Kidney (tissue), 14 donors: ENCODE results near the gene AK1. TPM values are rescaled to one million over a fixed set of nuclear protein-coding genes. Genes with fewer than 3 reads are reported as not detected.
"Not testable (repeated sequence)": the region's sequence is repeated elsewhere in the genome, so short reads cannot be mapped to it uniquely, and the experiment has no call there.

Source experiments
- DNase-seq, 5 donors: peaks; one replicate each; pipeline ENCODE4 v3.0.0-alpha.2; 2013 to 2020
- FAIRE-seq: peaks from 2 replicates; lab custom pipeline; 2012; peaks lifted over from hg19 to GRCh38; lab: Jason Lieb, UNC
- H3K27ac ChIP-seq, 2 donors: one replicate each; pipeline ENCODE4 v1.7.0; 2013; ENCODE audit warnings: low read depth in 2 of 2, low read length in 2 of 2, inconsistent platforms in 1 of 2
- H3K27me3 ChIP-seq: one replicate; pipeline ENCODE4 v1.7.1; 2013; ENCODE audit warnings: low read length, inconsistent platforms; ENCODE audit not compliant: control insufficient read depth, insufficient read depth
- H3K36me3 ChIP-seq, 3 donors: one replicate each; pipeline versions ENCODE4 v1.7.0 to v1.7.1; 2013; ENCODE audit warnings: low read length in 3 of 3, control low read depth in 1 of 3, inconsistent platforms in 1 of 3; ENCODE audit not compliant: insufficient read depth in 3 of 3, control insufficient read depth in 2 of 3
- H3K4me1 ChIP-seq, 3 donors: one replicate each; pipeline versions ENCODE4 v1.7.0 to v1.7.1; 2013; ENCODE audit warnings: low read length in 3 of 3, inconsistent platforms in 1 of 3, low read depth in 1 of 3; ENCODE audit not compliant: control insufficient read depth in 2 of 3, insufficient read depth in 2 of 3
- H3K4me3 ChIP-seq, 3 donors: one replicate each; pipeline versions ENCODE4 v1.7.0 to v1.8.1; 2013; ENCODE audit warnings: low read length in 3 of 3, control low read depth in 1 of 3, inconsistent platforms in 1 of 3
- H3K9ac ChIP-seq, 3 donors: one replicate each; pipeline versions ENCODE4 v1.7.0 to v1.7.1; 2013; ENCODE audit warnings: low read length in 3 of 3, control low read depth in 1 of 3, inconsistent platforms in 1 of 3
- H3K9me3 ChIP-seq, 3 donors: one replicate each; pipeline versions ENCODE4 v1.7.0 to v1.7.1; 2013; ENCODE audit warnings: low read length in 3 of 3, control low read depth in 1 of 3, inconsistent platforms in 1 of 3; ENCODE audit not compliant: control insufficient read depth in 2 of 3, insufficient read depth in 1 of 3
- intact Hi-C: fragments of 100-400 bp; cut with DNase I; formaldehyde crosslinking; loops from one replicate; pipeline ENCODE4 v1.11.1; 2022
- polyA plus RNA-seq: library from polyadenylated mRNA; stranded (reverse); fragments of 350-450 nt; fragmentation: Illumina TruSeq; extraction: RNeasy Lipid Tissue Mini Kit (QIAGEN cat#74804); gene quantifications from one replicate; pipeline ENCODE4 v1.2.3, GENCODE V29; 2014; ENCODE audit warnings: low read depth, low replicate concordance; ENCODE audit not compliant: insufficient read depth
- total RNA-seq: library from RNA; stranded (reverse); fragmentation: NEBNext Ultra II Directional; extraction: Animal tissue kit (Norgen Biotek cat#: 25700); gene quantifications from one replicate; pipeline ENCODE4 v1.2.1, GENCODE V29; 2021
- TF ChIP-seq, protein P1 (sequence below): IDR thresholded peaks from 3 replicates; pipeline ENCODE4 v1.5.1; 2012; ENCODE audit warnings: mild to moderate bottlenecking, moderate library complexity, borderline replicate concordance; ENCODE audit not compliant: insufficient read depth; ENCODE audit errors: extremely low read depth
- donor health status: control.
- donor health status: control.
- donor health status: control.
- donor health status: control.
- donor health status: control.
- donor health status: DM: yes; HTN: yes; CAD: no.
- donor health status: Normal renal cell carcinoma (clear cell type).

Gene AK1
- total and polyA plus RNA-seq, 2 donors from 2014 or later, result 77.9 to 185 TPM

GRCh38 chr9:127872369-127873222 lies 4.9 kb downstream of the AK1 start:
- Histone ChIP-seq H3K9ac (no peak overlapping the region), H3K36me3 (peaks cover 0 to 3% (median 0%) of the 10 kb centered on the region in 3 donors), H3K4me3 (no peak overlapping the region), H3K4me1 (peaks cover 0 to 20% (median 0%) of the 10 kb centered on the region in 3 donors), H3K27me3 (no peaks in the 10 kb centered on the region), H3K27ac (no peak overlapping the region), H3K9me3 (no peaks in the 10 kb centered on the region)
- DNase-seq (no peak), FAIRE-seq (no peak)
- intact Hi-C loops, result no loop called here
- TF ChIP-seq, protein P1, sequence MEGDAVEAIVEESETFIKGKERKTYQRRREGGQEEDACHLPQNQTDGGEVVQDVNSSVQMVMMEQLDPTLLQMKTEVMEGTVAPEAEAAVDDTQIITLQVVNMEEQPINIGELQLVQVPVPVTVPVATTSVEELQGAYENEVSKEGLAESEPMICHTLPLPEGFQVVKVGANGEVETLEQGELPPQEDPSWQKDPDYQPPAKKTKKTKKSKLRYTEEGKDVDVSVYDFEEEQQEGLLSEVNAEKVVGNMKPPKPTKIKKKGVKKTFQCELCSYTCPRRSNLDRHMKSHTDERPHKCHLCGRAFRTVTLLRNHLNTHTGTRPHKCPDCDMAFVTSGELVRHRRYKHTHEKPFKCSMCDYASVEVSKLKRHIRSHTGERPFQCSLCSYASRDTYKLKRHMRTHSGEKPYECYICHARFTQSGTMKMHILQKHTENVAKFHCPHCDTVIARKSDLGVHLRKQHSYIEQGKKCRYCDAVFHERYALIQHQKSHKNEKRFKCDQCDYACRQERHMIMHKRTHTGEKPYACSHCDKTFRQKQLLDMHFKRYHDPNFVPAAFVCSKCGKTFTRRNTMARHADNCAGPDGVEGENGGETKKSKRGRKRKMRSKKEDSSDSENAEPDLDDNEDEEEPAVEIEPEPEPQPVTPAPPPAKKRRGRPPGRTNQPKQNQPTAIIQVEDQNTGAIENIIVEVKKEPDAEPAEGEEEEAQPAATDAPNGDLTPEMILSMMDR, result no peak

GRCh38 chr9:127871531-127871930 lies 5.9 kb downstream of the AK1 start:
- Histone ChIP-seq H3K4me3 (no peak overlapping the region), H3K9me3 (no peaks in the 10 kb centered on the region), H3K27ac (no peak overlapping the region), H3K9ac (no peak overlapping the region), H3K36me3 (peaks cover 0 to 3% (median 0%) of the 10 kb centered on the region in 3 donors), H3K4me1 (peaks cover 0 to 17% (median 0%) of the 10 kb centered on the region in 3 donors), H3K27me3 (no peaks in the 10 kb centered on the region)
- TF ChIP-seq, protein P1, result no peak
- DNase-seq (no peak), FAIRE-seq (no peak)
- intact Hi-C loops, result no loop called here

GRCh38 chr9:127870887-127871286 lies 6.6 kb downstream of the AK1 start:
- Histone ChIP-seq H3K9ac (no peak overlapping the region), H3K27me3 (no peaks in the 10 kb centered on the region), H3K36me3 (peaks cover 0 to 3% (median 0%) of the 10 kb centered on the region in 3 donors), H3K4me1 (peaks cover 0 to 11% (median under 1%) of the 10 kb centered on the region in 3 donors), H3K9me3 (no peaks in the 10 kb centered on the region), H3K27ac (no peak overlapping the region), H3K4me3 (no peak overlapping the region)
- DNase-seq (no peak), FAIRE-seq (no peak)
- intact Hi-C loops, result no loop called here
- TF ChIP-seq, protein P1, result no peak

- FAIRE-seq, DNase-seq, intact Hi-C loops, H3K36me3 ChIP-seq, H3K27ac ChIP-seq, H3K27me3 ChIP-seq, H3K4me3 ChIP-seq, H3K9ac ChIP-seq, H3K9me3 ChIP-seq: not testable (repeated sequence)
- peaks cover 2 to 12% (median 3%) of the 10 kb centered on the region in 3 donors for H3K4me1 ChIP-seq
Observed at GRCh38 chr9:127870153-127870491, 7.4 kb downstream of the AK1 start.
